K562 (cell line): ENCODE results near the gene ERCC6. TPM values are rescaled to one million over a fixed set of nuclear protein-coding genes. Genes with fewer than 3 reads are reported as not detected.

ENCODE experiments used
- DACH1 ChIP-seq: fragments of 450-650 bp; IDR thresholded peaks from 2 replicates; pipeline ENCODE4 v1.6.1; 2018; ENCODE audit not compliant: partially characterized antibody
- GTF2A2 ChIP-seq: IDR thresholded peaks from 2 replicates; pipeline ENCODE4 v1.6.1; 2016; ENCODE audit warnings: mild to moderate bottlenecking, missing genetic modification characterization, missing compliant biosample characterization
- NFXL1 ChIP-seq: fragments of 450-650 bp; formaldehyde crosslinking; IDR thresholded peaks from 2 replicates; pipeline ENCODE4 v1.4.0; 2021; ENCODE audit warnings: mild to moderate bottlenecking
- RBM15 ChIP-seq: fragments of 200-400 bp; formaldehyde crosslinking; IDR thresholded peaks from 2 replicates; pipeline ENCODE4 v1.6.1; 2018; ENCODE audit warnings: mild to moderate bottlenecking, low read length, moderate library complexity; ENCODE audit not compliant: insufficient read depth
- SMAD2 ChIP-seq: fragments of 150-350 bp; IDR thresholded peaks from 2 replicates; pipeline ENCODE4 v1.6.1; 2014; ENCODE audit warnings: low read depth, mild to moderate bottlenecking, low read length
- SRF ChIP-seq, 2 experiments: fragments of 250-450, 450-650 bp in 1 of 2; sonication (Bioruptor Pico) in 1 of 2; sonication (generic) in 1 of 2; formaldehyde crosslinking; IDR thresholded peaks; 2 replicates each; pipeline versions ENCODE4 v1.5.0 to v1.5.1; 2020 to 2022; ENCODE audit warnings: mild to moderate bottlenecking in 1 of 2, missing genetic modification reagents in 1 of 2
- TRIM25 ChIP-seq: fragments of 450-650 bp; IDR thresholded peaks from 2 replicates; pipeline ENCODE4 v1.7.0; 2016; ENCODE audit warnings: borderline replicate concordance
- ZNF589 ChIP-seq: fragments of 200-800 bp; sonication (Bioruptor generic); IDR thresholded peaks from 2 replicates; pipeline ENCODE4 v1.6.1; 2016; ENCODE audit warnings: low read depth, missing genetic modification characterization, missing compliant biosample characterization
- ZNF766 ChIP-seq: fragments of 200-800 bp; sonication (Bioruptor generic); conservative IDR thresholded peaks from 2 replicates; pipeline ENCODE4 v1.6.1; 2016; ENCODE audit warnings: missing genetic modification characterization, missing compliant biosample characterization
- polyA plus RNA-seq, 8 experiments: library from polyadenylated mRNA; depleted of rRNA in 4 of 8; stranded (reverse) in 5 of 8; unstranded in 3 of 8; fragments of >200 nt; fragmentation: Nextera tagmentation in 2 of 8; fragmentation: Illumina TruSeq in 1 of 8; extraction: Ambion mirVana in 2 of 8; extraction: Trizol in 1 of 8; gene quantifications; 2 replicates each; pipeline versions ENCODE4 v1.2.1 to v1.2.3, GENCODE V29; 2011 to 2014; ENCODE audit warnings: inconsistent platforms in 1 of 8, missing spikeins in 1 of 8
- total RNA-seq, 7 experiments: library from RNA; depleted of rRNA in 6 of 7; stranded (reverse); fragments of >200 nt in 6 of 7; fragmentation: Illumina TruSeq in 2 of 7; extraction: Trizol in 2 of 7; gene quantifications; 2 replicates each; pipeline versions ENCODE4 v1.2.1 to v1.2.3, GENCODE V29; 2011 to 2021; ENCODE audit warnings: low replicate concordance in 1 of 7
- TF ChIP-seq, protein P1 (sequence below), 2 experiments: fragments of 450-650 bp in 1 of 2; sonication (generic) in 1 of 2; formaldehyde crosslinking in 1 of 2; IDR thresholded peaks in 1 of 2; conservative IDR thresholded peaks in 1 of 2; 2 replicates each; pipeline versions ENCODE4 v1.6.1 to v1.8.1; 2016 to 2023; ENCODE audit warnings: mild to moderate bottlenecking in 2 of 2, moderate library complexity in 2 of 2, inconsistent platforms in 1 of 2, missing genetic modification reagents in 1 of 2
- TF ChIP-seq, protein P2 (sequence below), 2 experiments: fragments of 450-650 bp; formaldehyde crosslinking in 1 of 2; IDR thresholded peaks; 2 replicates each; pipeline versions ENCODE4 v1.4.0 to v1.6.1; 2014 to 2020; ENCODE audit warnings: mild to moderate bottlenecking in 2 of 2, borderline replicate concordance in 1 of 2, low read depth in 1 of 2
- TF ChIP-seq, protein P3 (sequence below): IDR thresholded peaks from 3 replicates; pipeline ENCODE4 v1.6.1; 2011; ENCODE audit warnings: borderline replicate concordance, mild to moderate bottlenecking; ENCODE audit not compliant: insufficient read length, insufficient read depth

The ERCC6 gene
- total and polyA plus RNA-seq, 9 of the 15 experiments (the other 6 are each of a cell fraction or from before 2014, with no cell fraction given): 7.8 to 17.7 (median 11.8) TPM

GRCh38 chr10:49538381-49539319 lies at the start of gene ERCC6 (continued):
- TF ChIP-seq TRIM25 (no peak), SRF (CRISPR knock-in tag; IDR thresholded peaks at IDR 0.05) (peak in 1 of 2 experiments; percentile 51; a peak in 2 of 4 replicates), RBM15 (no peak), NFXL1 (no peak), GTF2A2 (tag) (no peak), ZNF766 (CRISPR knock-in tag) (peak; percentile 41), DACH1 (peak; percentile 85), ZNF589 (CRISPR knock-in tag) (peak; percentile 53; the same call in 1 of the 2 replicates), SMAD2 (no peak)
- TF ChIP-seq, protein P1, sequence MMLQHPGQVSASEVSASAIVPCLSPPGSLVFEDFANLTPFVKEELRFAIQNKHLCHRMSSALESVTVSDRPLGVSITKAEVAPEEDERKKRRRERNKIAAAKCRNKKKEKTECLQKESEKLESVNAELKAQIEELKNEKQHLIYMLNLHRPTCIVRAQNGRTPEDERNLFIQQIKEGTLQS (IDR thresholded peaks at IDR 0.05): no peak
- TF ChIP-seq, protein P1 (CRISPR knock-in tag; conservative IDR thresholded peaks at IDR 0.05): no peak
- TF ChIP-seq, protein P2, sequence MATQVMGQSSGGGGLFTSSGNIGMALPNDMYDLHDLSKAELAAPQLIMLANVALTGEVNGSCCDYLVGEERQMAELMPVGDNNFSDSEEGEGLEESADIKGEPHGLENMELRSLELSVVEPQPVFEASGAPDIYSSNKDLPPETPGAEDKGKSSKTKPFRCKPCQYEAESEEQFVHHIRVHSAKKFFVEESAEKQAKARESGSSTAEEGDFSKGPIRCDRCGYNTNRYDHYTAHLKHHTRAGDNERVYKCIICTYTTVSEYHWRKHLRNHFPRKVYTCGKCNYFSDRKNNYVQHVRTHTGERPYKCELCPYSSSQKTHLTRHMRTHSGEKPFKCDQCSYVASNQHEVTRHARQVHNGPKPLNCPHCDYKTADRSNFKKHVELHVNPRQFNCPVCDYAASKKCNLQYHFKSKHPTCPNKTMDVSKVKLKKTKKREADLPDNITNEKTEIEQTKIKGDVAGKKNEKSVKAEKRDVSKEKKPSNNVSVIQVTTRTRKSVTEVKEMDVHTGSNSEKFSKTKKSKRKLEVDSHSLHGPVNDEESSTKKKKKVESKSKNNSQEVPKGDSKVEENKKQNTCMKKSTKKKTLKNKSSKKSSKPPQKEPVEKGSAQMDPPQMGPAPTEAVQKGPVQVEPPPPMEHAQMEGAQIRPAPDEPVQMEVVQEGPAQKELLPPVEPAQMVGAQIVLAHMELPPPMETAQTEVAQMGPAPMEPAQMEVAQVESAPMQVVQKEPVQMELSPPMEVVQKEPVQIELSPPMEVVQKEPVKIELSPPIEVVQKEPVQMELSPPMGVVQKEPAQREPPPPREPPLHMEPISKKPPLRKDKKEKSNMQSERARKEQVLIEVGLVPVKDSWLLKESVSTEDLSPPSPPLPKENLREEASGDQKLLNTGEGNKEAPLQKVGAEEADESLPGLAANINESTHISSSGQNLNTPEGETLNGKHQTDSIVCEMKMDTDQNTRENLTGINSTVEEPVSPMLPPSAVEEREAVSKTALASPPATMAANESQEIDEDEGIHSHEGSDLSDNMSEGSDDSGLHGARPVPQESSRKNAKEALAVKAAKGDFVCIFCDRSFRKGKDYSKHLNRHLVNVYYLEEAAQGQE (IDR thresholded peaks at IDR 0.05; ENCODE audit: borderline replicate concordance): peak; percentile 70
- TF ChIP-seq, protein P2 (CRISPR knock-in tag; IDR thresholded peaks at IDR 0.05; ENCODE audit: low read depth): peak; percentile 78
- TF ChIP-seq, protein P3, sequence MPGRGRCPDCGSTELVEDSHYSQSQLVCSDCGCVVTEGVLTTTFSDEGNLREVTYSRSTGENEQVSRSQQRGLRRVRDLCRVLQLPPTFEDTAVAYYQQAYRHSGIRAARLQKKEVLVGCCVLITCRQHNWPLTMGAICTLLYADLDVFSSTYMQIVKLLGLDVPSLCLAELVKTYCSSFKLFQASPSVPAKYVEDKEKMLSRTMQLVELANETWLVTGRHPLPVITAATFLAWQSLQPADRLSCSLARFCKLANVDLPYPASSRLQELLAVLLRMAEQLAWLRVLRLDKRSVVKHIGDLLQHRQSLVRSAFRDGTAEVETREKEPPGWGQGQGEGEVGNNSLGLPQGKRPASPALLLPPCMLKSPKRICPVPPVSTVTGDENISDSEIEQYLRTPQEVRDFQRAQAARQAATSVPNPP: no peak
